Heart left ventricle (tissue), 16 donors: Measurements from ENCODE around the gene GPR179. TPM values are rescaled to one million over a fixed set of nuclear protein-coding genes. Genes with fewer than 3 reads are reported as not detected.

Experiments used
- ATAC-seq, 4 donors: fragments of 200-7000 bp; cut with Tn5 transposase; one replicate each; pipeline ENCODE4 v1.9.1; 2020 to 2022; ENCODE audit warnings: moderate library complexity in 4 of 4, mild to moderate bottlenecking in 3 of 4, moderate number of reproducible peaks in 1 of 4
- DNase-seq, 5 donors: peaks; one replicate each; pipeline ENCODE4 v3.0.0-alpha.2; 2020
- H3K27ac ChIP-seq, 12 donors: fragments of 200-600 bp; sonication (generic) in 4 of 12; one replicate each; pipeline versions ENCODE4 v1.5.0 to v1.8.0; 2016 to 2022; ENCODE audit warnings: mild to moderate bottlenecking in 2 of 12
- H3K27me3 ChIP-seq, 9 donors: fragments of 200-600 bp; sonication (generic) in 2 of 9; one replicate each; pipeline versions ENCODE4 v1.5.1 to v1.8.0; 2016 to 2022; ENCODE audit warnings: mild to moderate bottlenecking in 3 of 9
- H3K36me3 ChIP-seq, 9 donors: fragments of 200-600 bp; sonication (generic) in 2 of 9; one replicate each; pipeline versions ENCODE4 v1.5.0 to v1.8.0; 2018 to 2022; ENCODE audit warnings: mild to moderate bottlenecking in 2 of 9
- H3K4me1 ChIP-seq, 12 donors: fragments of 200-600 bp; sonication (generic) in 4 of 12; one replicate each; pipeline versions ENCODE4 v1.5.0 to v1.8.0; 2016 to 2022; ENCODE audit warnings: mild to moderate bottlenecking in 3 of 12
- H3K4me3 ChIP-seq, 12 donors: fragments of 200-600 bp; sonication (generic) in 4 of 12; one replicate each; pipeline versions ENCODE4 v1.5.0 to v1.8.0; 2017 to 2022; ENCODE audit warnings: mild to moderate bottlenecking in 9 of 12, moderate library complexity in 4 of 12
- H3K9me3 ChIP-seq, 12 donors: fragments of 200-600 bp; sonication (generic) in 4 of 12; one replicate each; pipeline versions ENCODE4 v1.5.0 to v1.8.0; 2016 to 2022; ENCODE audit warnings: mild to moderate bottlenecking in 1 of 12
- POLR2A ChIP-seq, 2 donors: fragments of 450-650 bp; IDR thresholded peaks; one replicate each; pipeline ENCODE4 v1.6.1; 2017; ENCODE audit warnings: antibody characterized with exemption in 2 of 2, mild to moderate bottlenecking in 2 of 2, moderate library complexity in 2 of 2
- WGBS, 4 donors: extraction: QIAGEN DNeasy Blood & Tissue Kit in 2 of 4; methylation state at CpG; one replicate each; pipeline versions ENCODE4 v1.1.5 to v1.1.7; 2013 to 2018; 5-methylcytosine and 5-hydroxymethylcytosine counted together
- intact Hi-C, 10 donors: fragments of 100-400 bp; cut with DNase I; formaldehyde crosslinking; loops; one replicate each; pipeline versions ENCODE4 v1.11.1 to v1.14.2; 2022
- polyA plus RNA-seq, 2 donors: library from polyadenylated mRNA; stranded (reverse); fragments of 200-250 nt; gene quantifications; one replicate each; pipeline ENCODE4 v1.2.3, GENCODE V29; 2013
- total RNA-seq, 9 donors: library from RNA; depleted of rRNA in 2 of 9; stranded (reverse); fragments of >200 nt in 2 of 9; fragmentation: NEBNext Ultra II Directional in 3 of 9; extraction: Animal tissue kit (Norgen Biotek cat#: 25700) in 3 of 9; gene quantifications; one replicate each; pipeline versions ENCODE4 v1.1.0 to v1.2.4, GENCODE V29; 2016 to 2023
- TF ChIP-seq, protein P1 (sequence below), 12 donors: fragments of 200-600 bp; sonication (generic) in 4 of 12; IDR thresholded peaks; one replicate each; pipeline versions ENCODE4 v1.5.0 to v1.8.0; 2018 to 2022; ENCODE audit warnings: antibody characterized with exemption in 12 of 12, mild to moderate bottlenecking in 5 of 12
- donor health status: ischemic (EF 13 %, LVEDD 7.1; RV severe dilation, severe dysfunction).
- donor health status: healthy with polysubstance abuse.
- donor health status: DM: no; HTN: yes; CAD: no.
- donor health status: DM: no; HTN: no; CAD: no.
- donor health status: ischemic (EF 25% LVEDD 6.9; RV normal size, moderate dysfunction).
- donor health status: ischemic (EF 25% LVEDD 5.7; RV mildly dilated, moderate dysfunction).
- donor health status: healthy.
- donor health status: DM: yes; HTN: yes; CAD: no.
- donor health status: ischemic (EF 35%, LVEDD 5.7; RV mildly dilated, moderate dysfunction).
- donor health status: nonischemic (EF 11% LVEDD 7.7; RV severe dilation, severe dysfunction).
- donor health status: DM: yes; HTN: yes; CAD: no.
- donor health status: PGD.
- donor health status: ischemic (EF 29% LVEDD 5.4; RV normal size, mild dysfunction).
- donor health status: nonischemic (EF 23%, LVEDD 6.1; RV moderate dilation, normal function).

The GPR179 gene
- total and polyA plus RNA-seq, 11 donors, result 0.03 to 0.25 (median 0.07) TPM; not detected in 5

- TF ChIP-seq, protein P1, sequence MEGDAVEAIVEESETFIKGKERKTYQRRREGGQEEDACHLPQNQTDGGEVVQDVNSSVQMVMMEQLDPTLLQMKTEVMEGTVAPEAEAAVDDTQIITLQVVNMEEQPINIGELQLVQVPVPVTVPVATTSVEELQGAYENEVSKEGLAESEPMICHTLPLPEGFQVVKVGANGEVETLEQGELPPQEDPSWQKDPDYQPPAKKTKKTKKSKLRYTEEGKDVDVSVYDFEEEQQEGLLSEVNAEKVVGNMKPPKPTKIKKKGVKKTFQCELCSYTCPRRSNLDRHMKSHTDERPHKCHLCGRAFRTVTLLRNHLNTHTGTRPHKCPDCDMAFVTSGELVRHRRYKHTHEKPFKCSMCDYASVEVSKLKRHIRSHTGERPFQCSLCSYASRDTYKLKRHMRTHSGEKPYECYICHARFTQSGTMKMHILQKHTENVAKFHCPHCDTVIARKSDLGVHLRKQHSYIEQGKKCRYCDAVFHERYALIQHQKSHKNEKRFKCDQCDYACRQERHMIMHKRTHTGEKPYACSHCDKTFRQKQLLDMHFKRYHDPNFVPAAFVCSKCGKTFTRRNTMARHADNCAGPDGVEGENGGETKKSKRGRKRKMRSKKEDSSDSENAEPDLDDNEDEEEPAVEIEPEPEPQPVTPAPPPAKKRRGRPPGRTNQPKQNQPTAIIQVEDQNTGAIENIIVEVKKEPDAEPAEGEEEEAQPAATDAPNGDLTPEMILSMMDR (IDR thresholded peaks at IDR 0.05), result no peak
- TF ChIP-seq POLR2A (IDR thresholded peaks at IDR 0.05), result no peak
- peak overlapping the region; percentile 64 to 97 (median 89) for H3K4me3 ChIP-seq
- DNase-seq, result peak; percentile 25 to 66 (median 39)
- H3K9me3 ChIP-seq, result no peaks in the 10 kb centered on the region
- H3K27ac ChIP-seq, result peak overlapping the region; percentile 30 to 93 (median 86)
- H3K27me3 ChIP-seq, result no peaks in the 10 kb centered on the region
- no peaks in the 10 kb centered on the region for H3K36me3 ChIP-seq
- intact Hi-C loops, result loop anchor here in 4 of 10 donors (5.0 to 10.0 kb wide), 3 partner anchors 122 to 135 kb away; no protein-coding TSS in a partner anchor
- ATAC-seq, result peak in 2 of 4 donors; percentile 9 to 21
- WGBS, 4 donors, result 0 to 1% (median 0%) methylated on average over 12 to 72 of the region's 72 CpGs
- peaks cover 0 to 54% (median 36%) of the 10 kb centered on the region in 12 donors for H3K4me1 ChIP-seq
Measured at GRCh38 chr17:38352245-38353085, 8.7 kb upstream of the GPR179 start.

GRCh38 chr17:38351412-38352222 lies 7.9 kb upstream of the GPR179 start, which contains the start of gene SOCS7:
Gene SOCS7, plus strand, starts transcription at chr17:38351844. Its CDS starts 209 bp downstream, at chr17:38352053.
- H3K4me3 ChIP-seq, result peak within 1 kb of the TSS; percentile 64 to 97 (median 89)
- peak in 1 of 2 donors; percentile 68 for TF ChIP-seq POLR2A (IDR thresholded peaks at IDR 0.05)
- TF ChIP-seq, protein P1 (IDR thresholded peaks at IDR 0.05), result no peak
- intact Hi-C loops, result loop anchor here in 4 of 10 donors (5.0 to 10.0 kb wide), 3 partner anchors 123 to 136 kb away; no protein-coding TSS in a partner anchor

GRCh38 chr17:38350035-38350434 lies 6.3 kb upstream of the GPR179 start:
- H3K4me1 ChIP-seq, result peaks cover 0 to 30% (median 20%) of the 10 kb centered on the region in 12 donors
- DNase-seq (no peak), ATAC-seq (no peak)
- H3K36me3 ChIP-seq, result no peaks in the 10 kb centered on the region
- 91 to 98% (median 95%) methylated on average over 2 of the region's 2 CpGs for WGBS, 4 donors
- H3K27me3 ChIP-seq, result no peaks in the 10 kb centered on the region
- H3K27ac ChIP-seq, result peak overlapping the region in 1 of 12 donors; percentile 58
- TF ChIP-seq POLR2A (IDR thresholded peaks at IDR 0.05), result no peak
- TF ChIP-seq, protein P1 (IDR thresholded peaks at IDR 0.05), result no peak
- intact Hi-C loops, result loop anchor here in 4 of 10 donors (5.0 to 10.0 kb wide), 3 partner anchors 125 to 137 kb away; no protein-coding TSS in a partner anchor
- no peaks in the 10 kb centered on the region for H3K9me3 ChIP-seq
- H3K4me3 ChIP-seq, result no peak overlapping the region

More at GRCh38 chr17:38351412-38352222, 7.9 kb upstream of the GPR179 start, which contains the start of gene SOCS7:
- H3K27ac ChIP-seq, result peak within 1 kb of the TSS; percentile 30 to 93 (median 86)
- H3K27me3 ChIP-seq, result no peaks in the 10 kb centered on the region
- H3K36me3 ChIP-seq, result no peaks in the 10 kb centered on the region
- no peaks in the 10 kb centered on the region for H3K9me3 ChIP-seq
- DNase-seq, result peak; percentile 94 to 97 (median 96)
- 3 to 19% (median 7%) methylated on average over 25 to 83 of the region's 84 CpGs for WGBS, 4 donors
- ATAC-seq, result peak; percentile 95 to 97 (median 97)
- H3K4me1 ChIP-seq, result peaks cover 0 to 45% (median 32%) of the 10 kb centered on the region in 12 donors
